K562 (cell line): ENCODE measurements around the gene SKIL. TPM values are rescaled to one million over a fixed set of nuclear protein-coding genes. Genes with fewer than 3 reads are reported as not detected.

Source experiments
- FOXO4 ChIP-seq: fragments of 450-650 bp; formaldehyde crosslinking; IDR thresholded peaks from 2 replicates; pipeline ENCODE4 v1.4.0; 2020; ENCODE audit warnings: mild to moderate bottlenecking, moderate library complexity
- HNRNPK ChIP-seq: fragments of 200-400 bp; formaldehyde crosslinking; IDR thresholded peaks from one replicate; pipeline ENCODE4 v1.6.1; 2018; ENCODE audit warnings: mild to moderate bottlenecking, low read depth, low read length; ENCODE audit not compliant: poor library complexity, severe bottlenecking
- LARP7 ChIP-seq: fragments of 450-650 bp; IDR thresholded peaks from 2 replicates; pipeline ENCODE4 v1.6.1; 2016
- MTA2 ChIP-seq: fragments of 450-650 bp; IDR thresholded peaks from 2 replicates; pipeline ENCODE4 v1.6.1; 2016; ENCODE audit warnings: low read depth
- MYNN ChIP-seq, 2 experiments: sonication (generic); formaldehyde crosslinking in 1 of 2; IDR thresholded peaks; 2 replicates each; pipeline versions ENCODE4 v1.5.0 to v1.6.1; 2016 to 2020; ENCODE audit warnings: antibody characterized with exemption in 1 of 2, missing genetic modification reagents in 1 of 2
- PTRF ChIP-seq: fragments of 450-650 bp; IDR thresholded peaks from 2 replicates; pipeline ENCODE4 v1.6.1; 2016; ENCODE audit warnings: mild to moderate bottlenecking, missing genetic modification characterization, missing compliant biosample characterization
- RB1 ChIP-seq: fragments of 450-650 bp; IDR thresholded peaks from 2 replicates; pipeline ENCODE4 v1.6.1; 2017; ENCODE audit warnings: low read depth, mild to moderate bottlenecking
- RCOR1 ChIP-seq, 2 experiments: IDR thresholded peaks; 2 replicates each; pipeline ENCODE4 v1.6.1; 2012; ENCODE audit warnings: low read depth in 2 of 2, low read length in 2 of 2, borderline replicate concordance in 1 of 2, improper control_type of control experiment in 1 of 2
- TAL1 ChIP-seq: fragments of 450-650 bp; IDR thresholded peaks from 2 replicates; pipeline ENCODE4 v1.6.1; 2016; ENCODE audit warnings: mild to moderate bottlenecking
- THAP7 ChIP-seq: fragments of 250-450 bp; sonication (Bioruptor Pico); IDR thresholded peaks from 2 replicates; pipeline ENCODE4 v1.5.0; 2021
- TOE1 ChIP-seq, 2 experiments: fragments of 450-650 bp in 1 of 2; sonication (generic) in 1 of 2; formaldehyde crosslinking in 1 of 2; IDR thresholded peaks; 2 replicates each; pipeline versions ENCODE4 v1.7.1 to v1.8.0; 2016 to 2022; ENCODE audit warnings: borderline replicate concordance in 2 of 2, mild to moderate bottlenecking in 2 of 2, antibody characterized with exemption in 1 of 2, inconsistent platforms in 1 of 2, low read depth in 1 of 2, missing genetic modification reagents in 1 of 2, moderate library complexity in 1 of 2
- ZBTB2 ChIP-seq: fragments of 450-650 bp; IDR thresholded peaks from 2 replicates; pipeline ENCODE4 v1.6.1; 2016; ENCODE audit warnings: antibody characterized with exemption
- ZBTB26 ChIP-seq: fragments of 450-650 bp; formaldehyde crosslinking; IDR thresholded peaks from 2 replicates; pipeline ENCODE4 v1.4.0; 2022; ENCODE audit warnings: missing genetic modification characterization
- ZFP36 ChIP-seq: fragments of 150-350 bp; IDR thresholded peaks from 2 replicates; pipeline ENCODE4 v1.6.1; 2018; ENCODE audit warnings: low read length, low read depth; ENCODE audit not compliant: partially characterized antibody
- ZKSCAN8 ChIP-seq: fragments of 200-800 bp; sonication (Bioruptor generic); IDR thresholded peaks from 2 replicates; pipeline ENCODE4 v1.6.1; 2016; ENCODE audit warnings: missing genetic modification characterization, missing compliant biosample characterization
- ZNF23 ChIP-seq: fragments of 250-450 bp; sonication (Bioruptor Pico); IDR thresholded peaks from 2 replicates; pipeline ENCODE4 v1.4.0; 2020; ENCODE audit warnings: mild to moderate bottlenecking
- polyA plus RNA-seq, 8 experiments: library from polyadenylated mRNA; depleted of rRNA in 4 of 8; stranded (reverse) in 5 of 8; unstranded in 3 of 8; fragments of >200 nt; fragmentation: Nextera tagmentation in 2 of 8; fragmentation: Illumina TruSeq in 1 of 8; extraction: Ambion mirVana in 2 of 8; extraction: Trizol in 1 of 8; gene quantifications; 2 replicates each; pipeline versions ENCODE4 v1.2.1 to v1.2.3, GENCODE V29; 2011 to 2014; ENCODE audit warnings: inconsistent platforms in 1 of 8, missing spikeins in 1 of 8
- total RNA-seq, 7 experiments: library from RNA; depleted of rRNA in 6 of 7; stranded (reverse); fragments of >200 nt in 6 of 7; fragmentation: Illumina TruSeq in 2 of 7; extraction: Trizol in 2 of 7; gene quantifications; 2 replicates each; pipeline versions ENCODE4 v1.2.1 to v1.2.3, GENCODE V29; 2011 to 2021; ENCODE audit warnings: low replicate concordance in 1 of 7
- TF ChIP-seq, protein P1 (sequence below): sonication (generic); formaldehyde crosslinking; IDR thresholded peaks from 2 replicates; pipeline ENCODE4 v1.8.1; 2023; ENCODE audit warnings: mild to moderate bottlenecking, missing genetic modification reagents
- TF ChIP-seq, protein P2 (sequence below): fragments of 450-650 bp; IDR thresholded peaks from 2 replicates; pipeline ENCODE4 v1.6.1; 2017; ENCODE audit warnings: antibody characterized with exemption

The SKIL gene
- total and polyA plus RNA-seq, 9 of the 15 experiments (the other 6 are each of a cell fraction or from before 2014, with no cell fraction given): 4.3 to 19.1 (median 9.7) TPM

DNA sequence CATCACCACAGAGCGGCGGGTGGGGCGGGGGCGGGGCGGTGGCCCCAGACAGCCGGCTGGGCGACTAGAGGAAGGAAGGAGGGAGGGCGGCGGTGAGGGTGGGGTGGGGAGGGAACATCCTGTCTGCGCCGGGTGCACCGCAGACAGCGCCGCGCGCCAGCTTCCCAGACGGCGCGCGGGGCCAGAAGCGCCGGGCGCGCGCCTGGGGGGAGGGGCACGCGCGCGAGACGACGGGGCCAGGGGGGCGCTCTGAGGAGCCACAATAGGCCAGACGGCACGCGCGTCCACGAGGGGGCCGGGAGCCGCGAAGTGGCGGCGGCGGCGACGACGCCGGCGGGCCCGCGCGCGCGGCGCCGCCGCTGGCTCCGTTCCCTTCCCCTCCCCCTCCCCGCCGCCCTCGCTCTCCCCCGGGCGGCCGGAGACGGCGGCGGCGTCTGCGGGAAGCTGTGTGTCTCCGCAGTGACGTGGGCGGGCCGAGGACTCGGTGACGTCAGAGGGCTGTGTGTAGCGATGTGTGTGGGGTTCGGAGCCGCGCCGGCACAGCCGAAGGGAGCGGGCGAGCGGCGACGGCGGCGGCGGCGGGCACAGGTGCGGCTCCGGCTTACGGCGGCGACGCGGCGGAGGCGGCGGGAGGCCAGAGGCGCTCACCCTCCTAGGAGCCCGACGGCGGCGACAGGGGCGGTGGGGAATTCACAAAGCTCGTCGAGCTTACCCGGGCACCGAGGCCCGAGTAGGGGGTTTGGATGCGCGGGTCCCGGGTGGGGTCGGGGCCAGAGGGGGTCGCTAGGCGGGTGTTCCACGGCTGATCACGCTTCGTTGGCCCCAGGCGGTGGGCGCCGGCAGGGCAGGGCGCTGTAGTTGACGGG, at the start of gene SKIL (continued):
- TF ChIP-seq FOXO4 (CRISPR knock-in tag): no peak
- no peak for TF ChIP-seq ZNF23 (CRISPR knock-in tag)
- TF ChIP-seq TAL1: no peak
- TF ChIP-seq HNRNPK: no peak
- TF ChIP-seq, protein P1, sequence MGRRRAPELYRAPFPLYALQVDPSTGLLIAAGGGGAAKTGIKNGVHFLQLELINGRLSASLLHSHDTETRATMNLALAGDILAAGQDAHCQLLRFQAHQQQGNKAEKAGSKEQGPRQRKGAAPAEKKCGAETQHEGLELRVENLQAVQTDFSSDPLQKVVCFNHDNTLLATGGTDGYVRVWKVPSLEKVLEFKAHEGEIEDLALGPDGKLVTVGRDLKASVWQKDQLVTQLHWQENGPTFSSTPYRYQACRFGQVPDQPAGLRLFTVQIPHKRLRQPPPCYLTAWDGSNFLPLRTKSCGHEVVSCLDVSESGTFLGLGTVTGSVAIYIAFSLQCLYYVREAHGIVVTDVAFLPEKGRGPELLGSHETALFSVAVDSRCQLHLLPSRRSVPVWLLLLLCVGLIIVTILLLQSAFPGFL (CRISPR knock-in tag): no peak
- TF ChIP-seq ZKSCAN8 (CRISPR knock-in tag): 0 out of 2 replicates have a peak, but pooled peaks have one; percentile 72
- TF ChIP-seq ZFP36: no peak
- no peak for TF ChIP-seq ZBTB2
- TF ChIP-seq MTA2: no peak
- no peak for TF ChIP-seq PTRF (tag)
- no peak for TF ChIP-seq MYNN (IDR thresholded peaks at IDR 0.05)
- no peak for TF ChIP-seq MYNN (CRISPR knock-in tag; IDR thresholded peaks at IDR 0.05)
- TF ChIP-seq, protein P2, sequence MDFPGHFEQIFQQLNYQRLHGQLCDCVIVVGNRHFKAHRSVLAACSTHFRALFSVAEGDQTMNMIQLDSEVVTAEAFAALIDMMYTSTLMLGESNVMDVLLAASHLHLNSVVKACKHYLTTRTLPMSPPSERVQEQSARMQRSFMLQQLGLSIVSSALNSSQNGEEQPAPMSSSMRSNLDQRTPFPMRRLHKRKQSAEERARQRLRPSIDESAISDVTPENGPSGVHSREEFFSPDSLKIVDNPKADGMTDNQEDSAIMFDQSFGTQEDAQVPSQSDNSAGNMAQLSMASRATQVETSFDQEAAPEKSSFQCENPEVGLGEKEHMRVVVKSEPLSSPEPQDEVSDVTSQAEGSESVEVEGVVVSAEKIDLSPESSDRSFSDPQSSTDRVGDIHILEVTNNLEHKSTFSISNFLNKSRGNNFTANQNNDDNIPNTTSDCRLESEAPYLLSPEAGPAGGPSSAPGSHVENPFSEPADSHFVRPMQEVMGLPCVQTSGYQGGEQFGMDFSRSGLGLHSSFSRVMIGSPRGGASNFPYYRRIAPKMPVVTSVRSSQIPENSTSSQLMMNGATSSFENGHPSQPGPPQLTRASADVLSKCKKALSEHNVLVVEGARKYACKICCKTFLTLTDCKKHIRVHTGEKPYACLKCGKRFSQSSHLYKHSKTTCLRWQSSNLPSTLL: no peak
- no peak for TF ChIP-seq THAP7
- TF ChIP-seq ZBTB26: no peak
- TF ChIP-seq LARP7: no peak
- no peak for TF ChIP-seq TOE1 (IDR thresholded peaks at IDR 0.05; ENCODE audit: borderline replicate concordance)
- no peak for TF ChIP-seq TOE1 (CRISPR knock-in tag; IDR thresholded peaks at IDR 0.05; ENCODE audit: borderline replicate concordance, low read depth)
- 0 out of 4 replicates have a peak, but pooled peaks of 1 of the 2 experiments have one; percentile 19 for TF ChIP-seq RCOR1 (IDR thresholded peaks at IDR 0.05; ENCODE audit: borderline replicate concordance in 1 of 2, low read depth in 2 of 2, low read length in 2 of 2)
- peak; percentile 84 for TF ChIP-seq RB1
